Measurements from ENCODE around the gene CHST8.
A peak's percentile ranks its signal among the peaks of the same experiment; 100 is the strongest.

DNA sequence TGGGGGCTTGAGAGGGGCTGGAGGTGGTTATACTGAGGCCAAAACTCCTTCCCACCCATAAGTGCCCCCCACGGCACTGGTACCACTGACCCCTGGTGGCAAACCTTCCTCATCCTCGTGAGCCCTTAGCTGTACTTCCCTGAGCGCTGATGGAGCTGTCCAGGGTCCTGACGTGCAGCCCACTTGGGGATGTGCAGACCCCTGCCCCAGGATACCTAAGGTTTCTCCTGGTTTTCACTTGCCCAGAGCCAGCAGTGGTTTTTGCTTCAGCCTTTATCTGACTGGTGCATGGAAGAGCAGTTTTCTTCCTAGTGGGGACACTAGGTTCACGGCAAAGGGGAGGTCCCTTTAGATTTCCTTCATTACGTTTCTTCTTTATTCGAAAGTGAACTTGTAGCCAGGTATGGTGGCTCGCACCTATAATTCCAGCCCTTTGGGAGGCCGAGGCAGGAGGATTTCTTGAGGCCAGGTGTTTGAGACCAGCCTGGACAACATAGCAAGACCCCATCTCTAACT is 146.2 kb downstream of the CHST8 start:
- TF ChIP-seq, protein P1, sequence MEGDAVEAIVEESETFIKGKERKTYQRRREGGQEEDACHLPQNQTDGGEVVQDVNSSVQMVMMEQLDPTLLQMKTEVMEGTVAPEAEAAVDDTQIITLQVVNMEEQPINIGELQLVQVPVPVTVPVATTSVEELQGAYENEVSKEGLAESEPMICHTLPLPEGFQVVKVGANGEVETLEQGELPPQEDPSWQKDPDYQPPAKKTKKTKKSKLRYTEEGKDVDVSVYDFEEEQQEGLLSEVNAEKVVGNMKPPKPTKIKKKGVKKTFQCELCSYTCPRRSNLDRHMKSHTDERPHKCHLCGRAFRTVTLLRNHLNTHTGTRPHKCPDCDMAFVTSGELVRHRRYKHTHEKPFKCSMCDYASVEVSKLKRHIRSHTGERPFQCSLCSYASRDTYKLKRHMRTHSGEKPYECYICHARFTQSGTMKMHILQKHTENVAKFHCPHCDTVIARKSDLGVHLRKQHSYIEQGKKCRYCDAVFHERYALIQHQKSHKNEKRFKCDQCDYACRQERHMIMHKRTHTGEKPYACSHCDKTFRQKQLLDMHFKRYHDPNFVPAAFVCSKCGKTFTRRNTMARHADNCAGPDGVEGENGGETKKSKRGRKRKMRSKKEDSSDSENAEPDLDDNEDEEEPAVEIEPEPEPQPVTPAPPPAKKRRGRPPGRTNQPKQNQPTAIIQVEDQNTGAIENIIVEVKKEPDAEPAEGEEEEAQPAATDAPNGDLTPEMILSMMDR (IDR thresholded peaks at IDR 0.05): peak in 5 of 12 donors; percentile 3 to 32 (median 14)
- no peak for TF ChIP-seq POLR2A (IDR thresholded peaks at IDR 0.05)
